Activated CD4-positive, alpha-beta T cell treated with anti-CD3 and anti-CD28 coated beads, Interleukin-2, amount 50 U/mL, for 16 hours (primary cell): ENCODE results near the gene SETBP1.

Source experiments
- DNase-seq: peaks from one replicate; pipeline ENCODE4 v3.0.0-alpha.2; 2020

The SETBP1 gene

DNA sequence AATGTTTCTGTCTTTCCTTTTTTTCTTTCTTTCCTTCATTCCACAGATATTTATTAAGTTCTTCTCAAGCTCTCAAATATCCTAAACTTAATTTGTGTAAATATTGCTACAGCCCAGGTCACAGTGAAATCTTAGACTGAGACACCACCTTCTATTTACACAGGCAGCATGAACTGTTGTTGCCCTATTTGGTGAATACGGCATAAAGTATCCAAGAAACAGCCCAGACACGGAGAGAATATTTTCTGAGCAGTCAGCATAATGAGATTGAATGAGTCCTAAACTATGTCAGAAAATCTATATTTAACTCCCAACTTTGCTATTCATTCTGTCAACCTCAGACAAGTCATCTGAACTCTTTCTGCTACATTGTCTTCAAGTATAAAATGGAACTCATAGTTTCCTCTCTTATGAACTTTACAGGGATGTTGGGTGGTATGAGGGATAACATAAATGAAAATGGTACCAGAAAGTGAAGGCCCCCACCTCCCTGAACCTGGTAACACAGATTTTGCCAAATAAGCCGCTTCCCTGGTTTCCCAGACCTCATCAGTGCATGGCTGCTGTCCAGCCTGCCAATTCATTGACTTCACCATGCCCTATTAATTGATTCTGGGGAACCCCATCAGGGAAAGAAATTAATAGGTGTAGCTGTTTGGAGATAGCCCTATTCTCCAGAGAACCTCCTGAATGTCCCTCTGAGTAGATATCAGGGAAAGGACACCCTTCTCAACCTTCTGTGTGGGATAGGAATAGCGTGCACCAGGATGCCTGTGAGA lies 235.9 kb downstream of the SETBP1 start:
- no peak for DNase-seq

DNA sequence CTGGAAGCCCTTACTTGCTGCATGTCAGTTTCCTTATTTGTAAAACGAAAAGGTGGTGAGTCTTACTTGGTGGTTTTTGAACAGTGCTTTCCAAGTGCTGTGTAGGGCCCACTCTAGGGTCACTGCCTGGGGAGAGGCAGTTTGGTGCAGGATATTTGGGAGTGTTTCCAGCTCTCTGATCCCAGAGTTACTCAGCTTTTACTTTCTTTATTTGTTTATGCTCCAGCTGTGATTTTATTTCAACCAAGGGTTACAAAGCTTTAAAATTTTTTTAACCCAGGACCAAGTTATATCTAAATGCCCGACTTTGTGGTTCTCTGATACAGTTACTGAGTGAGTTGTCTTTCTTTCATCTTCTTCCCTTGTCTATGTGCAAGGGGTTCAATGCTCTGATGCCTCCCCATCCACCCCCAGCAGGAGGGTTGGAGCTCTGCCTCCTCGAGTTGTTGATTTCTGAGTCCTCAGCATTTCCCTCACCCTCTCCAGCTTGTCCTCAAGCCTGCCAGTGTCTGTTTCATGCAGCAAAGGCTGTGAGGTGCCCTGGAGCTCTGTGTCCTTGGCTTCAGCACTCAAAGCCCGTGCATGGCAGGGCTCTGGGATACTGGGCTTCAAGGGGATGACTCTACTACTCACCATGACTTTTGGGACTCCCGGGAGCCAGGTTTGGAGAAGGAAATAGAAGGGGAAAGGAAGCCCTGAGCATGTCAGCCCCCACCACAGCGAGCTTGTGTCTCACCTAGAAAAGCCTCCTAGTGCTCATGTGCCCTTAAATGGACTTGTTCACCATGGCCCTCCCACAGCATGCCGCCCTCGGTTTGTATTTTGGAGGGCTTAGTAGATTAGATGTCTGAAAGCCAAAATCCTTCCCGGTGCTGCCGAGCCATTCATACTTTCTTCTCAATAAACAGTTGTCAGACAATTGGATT lies 236.8 kb downstream of the SETBP1 start:
- no peak for DNase-seq

DNA sequence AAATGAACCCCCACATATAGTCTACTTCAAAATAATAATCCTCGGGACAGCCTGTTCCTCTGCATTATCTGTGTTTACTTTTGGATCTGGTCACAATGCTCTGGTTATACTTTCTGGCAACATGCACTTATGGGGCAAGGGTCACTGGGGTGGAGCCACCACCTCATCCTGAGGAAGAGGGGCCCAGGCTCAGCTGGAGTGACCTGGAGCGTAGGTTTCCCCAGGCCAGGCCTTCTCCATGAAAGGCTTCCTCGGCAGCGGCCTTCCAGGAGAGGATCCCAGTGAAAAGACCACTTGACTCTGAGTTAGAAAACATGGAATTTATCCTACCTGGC lies 237.4 kb downstream of the SETBP1 start:
- no peak for DNase-seq

GRCh38 chr18:44920441-44920840 lies 239.8 kb downstream of the SETBP1 start:
- no peak for DNase-seq

DNA sequence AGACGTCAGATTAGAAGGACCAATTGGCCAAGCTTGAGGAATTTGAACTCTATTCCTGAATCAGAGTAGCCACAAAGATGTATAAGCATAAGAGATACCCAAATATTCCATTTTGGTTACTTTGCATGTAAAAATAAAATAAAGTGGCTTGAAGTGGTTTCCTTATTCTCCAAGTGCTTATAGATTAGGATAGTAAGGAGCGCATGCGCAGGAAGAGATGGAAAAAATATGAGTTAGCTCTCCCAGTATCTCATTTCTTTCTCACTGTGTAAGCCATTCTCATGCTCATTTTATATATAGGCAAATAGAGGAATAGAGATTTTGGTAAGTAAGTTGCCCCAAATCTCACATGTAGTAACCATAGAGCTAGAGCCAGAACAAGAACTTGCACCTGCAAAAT lies 241.3 kb downstream of the SETBP1 start:
- no peak for DNase-seq

GRCh38 chr18:44922968-44923367 lies 242.3 kb downstream of the SETBP1 start:
- no peak for DNase-seq

- no peak for DNase-seq
Measured at GRCh38 chr18:44924785-44925499, 244.3 kb downstream of the SETBP1 start.

DNA sequence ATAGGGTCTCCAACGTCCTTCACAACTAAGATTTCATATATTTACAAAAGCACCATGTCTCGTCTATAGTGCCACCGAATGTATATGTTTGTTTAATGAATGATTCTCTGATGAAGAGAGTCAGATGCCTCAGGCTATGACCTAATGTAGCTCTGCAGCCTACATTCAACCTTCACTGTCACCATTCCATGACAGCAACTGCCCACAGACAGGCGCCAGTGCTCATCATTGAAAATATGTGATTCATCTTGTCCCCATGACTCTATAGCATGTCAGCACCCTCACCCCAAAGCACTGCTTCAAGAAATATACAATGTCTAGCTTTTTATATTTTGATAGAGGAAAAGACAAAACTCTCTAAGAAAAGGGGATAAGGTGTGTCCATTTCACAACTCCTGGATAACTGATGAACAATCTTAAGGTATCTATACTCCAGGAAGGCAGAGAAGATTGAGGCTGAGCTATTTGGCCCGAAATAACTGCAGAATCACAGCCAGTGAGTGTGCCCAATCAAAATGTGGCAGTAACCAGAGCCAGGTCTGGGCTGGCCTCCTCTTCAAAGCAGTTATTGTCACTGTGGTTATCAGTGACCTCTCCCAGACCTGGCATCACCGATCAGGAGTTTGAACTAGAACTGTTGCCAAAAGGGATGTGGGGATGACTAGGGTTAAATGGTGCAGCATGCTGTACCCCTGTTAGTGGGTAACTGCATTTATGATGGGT lies 246.6 kb downstream of the SETBP1 start:
- DNase-seq, result no peak

DNA sequence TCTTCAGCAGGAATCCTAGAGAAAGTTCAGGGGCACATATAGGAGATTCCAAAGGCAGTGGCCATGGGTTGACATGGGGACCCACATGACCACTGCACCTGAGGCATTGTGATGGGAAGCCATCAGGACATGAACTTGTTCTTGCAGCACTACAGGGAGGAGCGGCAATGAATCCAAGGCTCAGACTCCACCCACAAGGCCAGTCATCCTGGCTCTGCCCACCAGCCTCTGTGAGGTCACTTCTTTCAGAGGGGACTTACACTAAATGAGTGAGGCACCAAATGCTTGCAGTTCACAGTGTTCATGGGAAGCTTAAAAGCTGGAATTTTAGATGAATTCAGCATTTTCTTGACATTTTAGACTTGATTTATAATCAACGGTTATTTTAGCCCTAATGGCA lies 254.2 kb downstream of the SETBP1 start:
- no peak for DNase-seq

GRCh38 chr18:44935455-44935854 lies 254.8 kb downstream of the SETBP1 start:
- DNase-seq, result no peak

- no peak for DNase-seq
Measured at GRCh38 chr18:44936485-44936884, 255.8 kb downstream of the SETBP1 start.

GRCh38 chr18:44937960-44938719 lies 257.5 kb downstream of the SETBP1 start:
- no peak for DNase-seq

DNA sequence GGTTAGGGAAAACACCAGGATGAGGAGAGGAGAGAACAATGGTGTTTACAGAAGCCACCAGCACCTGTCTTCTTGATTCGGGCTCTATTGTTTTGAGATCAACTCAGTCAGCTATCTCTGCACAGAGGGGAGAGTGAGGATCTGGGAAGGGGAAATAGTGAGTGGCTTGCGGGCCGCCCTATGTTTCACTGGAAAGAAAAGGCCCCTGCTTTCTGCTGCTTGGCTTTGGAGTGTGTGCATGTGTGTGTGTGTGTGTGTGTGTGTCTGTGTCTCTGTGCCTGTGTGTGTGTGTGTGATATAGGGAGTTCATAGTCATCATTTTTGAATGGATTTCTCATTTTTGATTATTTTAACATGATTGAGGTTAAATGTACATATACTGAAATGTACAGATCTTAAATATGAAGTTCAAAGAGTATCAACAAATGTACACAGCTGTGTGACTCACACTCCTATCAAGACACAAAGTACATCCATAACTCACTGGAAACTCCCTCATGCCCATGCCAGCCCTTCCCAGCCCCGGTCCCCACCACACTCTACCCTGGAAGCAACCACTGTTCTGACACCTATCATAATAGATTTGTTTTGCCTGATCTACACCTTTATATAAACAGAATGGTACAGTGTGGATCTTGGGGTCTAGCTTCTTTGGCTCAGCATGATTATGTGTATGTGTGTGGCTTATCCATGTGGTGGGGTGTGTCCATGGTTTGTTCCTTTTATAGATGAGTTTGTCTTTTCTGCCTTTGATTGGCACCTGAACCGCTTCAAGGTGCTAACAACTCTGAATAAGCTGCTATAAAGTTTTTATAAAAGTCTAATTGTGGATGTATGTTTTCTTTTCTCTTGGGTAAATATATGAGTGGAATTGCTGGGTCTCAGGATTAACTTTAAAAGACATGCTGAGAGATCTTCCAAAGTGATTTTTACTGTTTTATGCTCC lies 258.3 kb downstream of the SETBP1 start:
- no peak for DNase-seq

GRCh38 chr18:44941516-44941915 lies 260.8 kb downstream of the SETBP1 start:
- no peak for DNase-seq

GRCh38 chr18:44942073-44942472 lies 261.4 kb downstream of the SETBP1 start:
- no peak for DNase-seq

GRCh38 chr18:44943311-44943881 lies 262.7 kb downstream of the SETBP1 start:
- DNase-seq, result no peak

GRCh38 chr18:44944461-44944860 lies 263.8 kb downstream of the SETBP1 start:
- DNase-seq, result no peak

- DNase-seq, result no peak
Measured at GRCh38 chr18:44945888-44946401, 265.3 kb downstream of the SETBP1 start.

DNA sequence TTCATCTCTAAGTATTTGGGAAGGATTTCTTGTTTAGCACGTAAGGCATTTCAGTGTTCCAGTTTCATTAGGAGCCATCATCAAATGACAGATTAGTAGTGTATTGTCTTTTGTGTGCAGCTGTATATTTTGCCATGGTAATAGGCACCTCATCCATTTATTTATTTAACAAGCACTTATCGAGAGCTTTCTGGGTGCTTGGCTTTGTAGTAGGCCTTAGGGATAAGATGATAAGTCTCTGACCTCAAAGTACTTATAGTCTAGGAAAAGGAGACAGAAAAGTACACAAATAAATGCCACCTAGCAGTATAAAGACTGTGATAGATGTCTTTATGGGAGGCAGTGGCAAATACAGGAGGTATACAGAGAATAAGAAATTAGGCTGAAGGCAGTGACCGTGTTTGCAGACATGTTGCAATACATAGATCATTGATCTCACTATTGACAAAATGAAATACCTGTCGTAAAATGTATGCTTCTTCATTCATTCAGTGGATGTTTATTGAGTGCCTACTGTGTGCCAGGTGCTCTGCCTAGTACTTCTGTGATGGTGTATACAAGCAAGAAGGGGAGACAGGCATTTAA lies 265.9 kb downstream of the SETBP1 start:
- DNase-seq, result no peak

DNA sequence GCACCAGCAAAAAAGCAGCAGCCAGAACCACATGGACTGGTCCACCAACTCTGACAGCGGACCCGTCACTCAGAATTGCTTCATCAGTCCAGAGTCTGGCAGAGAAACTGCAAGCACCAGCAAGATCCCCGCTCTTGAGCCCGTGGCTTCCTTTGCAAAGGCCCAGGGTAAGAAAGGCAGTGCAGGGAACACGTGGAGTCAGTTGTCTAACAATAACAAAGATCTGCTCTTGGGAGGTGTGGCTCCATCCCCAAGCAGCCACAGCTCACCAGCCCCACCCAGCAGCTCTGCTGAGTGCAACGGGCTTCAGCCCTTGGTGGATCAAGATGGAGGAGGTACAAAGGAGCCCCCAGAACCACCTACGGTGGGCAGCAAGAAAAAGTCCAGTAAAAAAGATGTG lies 269.3 kb downstream of the SETBP1 start:
- DNase-seq, result no peak
